NCI-H2227 (cell line): ENCODE data around the gene ITPRIP.

Experiments used
- DNase-seq: peaks from one replicate; lab custom pipeline; 2025; ENCODE audit not compliant: unreplicated experiment; lab: John Stamatoyannopoulos, UW

Gene ITPRIP

GRCh38 chr10:104309980-104310978, 28.0 kb downstream of the ITPRIP start:
- DNase-seq, result no peak

GRCh38 chr10:104308439-104308903, 29.8 kb downstream of the ITPRIP start:
- no peak for DNase-seq

- no peak for DNase-seq
Measured at GRCh38 chr10:104307576-104308438, 30.5 kb downstream of the ITPRIP start.

GRCh38 chr10:104306897-104307296, 31.4 kb downstream of the ITPRIP start:
- DNase-seq, result peak; percentile 10

- DNase-seq, result no peak
Measured at GRCh38 chr10:104304927-104305326, 33.3 kb downstream of the ITPRIP start.

GRCh38 chr10:104304356-104304745, 33.9 kb downstream of the ITPRIP start:
- no peak for DNase-seq

GRCh38 chr10:104303594-104304355, 34.5 kb downstream of the ITPRIP start:
- DNase-seq, result no peak

GRCh38 chr10:104301907-104302690, 36.2 kb downstream of the ITPRIP start:
- no peak for DNase-seq

GRCh38 chr10:104300736-104301292, 37.5 kb downstream of the ITPRIP start:
- DNase-seq, result peak; percentile 56

- no peak for DNase-seq
Measured at GRCh38 chr10:104300002-104300735, 38.1 kb downstream of the ITPRIP start.

GRCh38 chr10:104299031-104299904, 39.0 kb downstream of the ITPRIP start:
- DNase-seq, result no peak

GRCh38 chr10:104297697-104298660, 40.3 kb downstream of the ITPRIP start:
- peak; percentile 3 for DNase-seq

- DNase-seq, result no peak
Measured at GRCh38 chr10:104296687-104297436, 41.4 kb downstream of the ITPRIP start.

- no peak for DNase-seq
Measured at GRCh38 chr10:104293781-104294321, 44.4 kb downstream of the ITPRIP start.

GRCh38 chr10:104293011-104293410, 45.3 kb downstream of the ITPRIP start:
- no peak for DNase-seq

- peak; percentile 90 for DNase-seq
Measured at GRCh38 chr10:104291439-104291951, 46.8 kb downstream of the ITPRIP start.
